GM12872 (cell line): ENCODE measurements around the gene PLA2G2F.

Experiments
- TF ChIP-seq, protein P1 (sequence below): IDR thresholded peaks from 3 replicates; pipeline ENCODE4 v1.5.1; 2011; ENCODE audit warnings: low read depth, mild to moderate bottlenecking, low read length, moderate library complexity; ENCODE audit not compliant: insufficient read depth

Gene PLA2G2F, protein sequence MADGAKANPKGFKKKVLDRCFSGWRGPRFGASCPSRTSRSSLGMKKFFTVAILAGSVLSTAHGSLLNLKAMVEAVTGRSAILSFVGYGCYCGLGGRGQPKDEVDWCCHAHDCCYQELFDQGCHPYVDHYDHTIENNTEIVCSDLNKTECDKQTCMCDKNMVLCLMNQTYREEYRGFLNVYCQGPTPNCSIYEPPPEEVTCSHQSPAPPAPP

DNA sequence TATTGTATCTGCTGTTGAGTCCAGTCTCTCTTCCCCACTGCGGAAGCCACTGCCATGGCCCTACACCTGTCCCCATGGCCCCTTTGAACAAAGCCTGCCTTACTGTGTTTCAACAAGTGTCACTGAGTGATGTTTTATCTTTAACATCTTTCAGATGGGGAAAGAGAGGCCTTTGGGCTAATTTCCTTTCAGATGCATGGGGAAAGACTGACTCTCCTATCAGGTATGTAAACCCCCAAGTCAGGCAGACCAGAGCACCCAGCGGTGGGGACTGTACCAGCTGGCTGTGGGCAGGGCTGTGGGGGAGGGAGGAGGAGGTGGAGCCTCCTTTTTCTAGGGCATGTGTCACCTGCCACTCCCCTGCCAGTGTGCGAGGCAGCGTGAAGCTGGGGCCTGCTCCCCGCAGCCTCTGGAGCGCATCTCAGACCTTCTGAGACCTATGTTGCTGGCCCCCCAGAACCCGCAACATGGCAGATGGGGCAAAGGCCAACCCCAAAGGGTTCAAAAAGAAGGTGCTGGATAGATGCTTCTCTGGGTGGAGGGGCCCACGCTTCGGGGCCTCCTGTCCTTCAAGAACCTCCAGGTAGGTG is at the start of gene PLA2G2F:
TSS of gene PLA2G2F (plus strand) at position 363 of the 590 bp plus-strand sequence. CDS start at position 468, 105 bp downstream.
- TF ChIP-seq, protein P1, sequence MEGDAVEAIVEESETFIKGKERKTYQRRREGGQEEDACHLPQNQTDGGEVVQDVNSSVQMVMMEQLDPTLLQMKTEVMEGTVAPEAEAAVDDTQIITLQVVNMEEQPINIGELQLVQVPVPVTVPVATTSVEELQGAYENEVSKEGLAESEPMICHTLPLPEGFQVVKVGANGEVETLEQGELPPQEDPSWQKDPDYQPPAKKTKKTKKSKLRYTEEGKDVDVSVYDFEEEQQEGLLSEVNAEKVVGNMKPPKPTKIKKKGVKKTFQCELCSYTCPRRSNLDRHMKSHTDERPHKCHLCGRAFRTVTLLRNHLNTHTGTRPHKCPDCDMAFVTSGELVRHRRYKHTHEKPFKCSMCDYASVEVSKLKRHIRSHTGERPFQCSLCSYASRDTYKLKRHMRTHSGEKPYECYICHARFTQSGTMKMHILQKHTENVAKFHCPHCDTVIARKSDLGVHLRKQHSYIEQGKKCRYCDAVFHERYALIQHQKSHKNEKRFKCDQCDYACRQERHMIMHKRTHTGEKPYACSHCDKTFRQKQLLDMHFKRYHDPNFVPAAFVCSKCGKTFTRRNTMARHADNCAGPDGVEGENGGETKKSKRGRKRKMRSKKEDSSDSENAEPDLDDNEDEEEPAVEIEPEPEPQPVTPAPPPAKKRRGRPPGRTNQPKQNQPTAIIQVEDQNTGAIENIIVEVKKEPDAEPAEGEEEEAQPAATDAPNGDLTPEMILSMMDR = no peak

DNA sequence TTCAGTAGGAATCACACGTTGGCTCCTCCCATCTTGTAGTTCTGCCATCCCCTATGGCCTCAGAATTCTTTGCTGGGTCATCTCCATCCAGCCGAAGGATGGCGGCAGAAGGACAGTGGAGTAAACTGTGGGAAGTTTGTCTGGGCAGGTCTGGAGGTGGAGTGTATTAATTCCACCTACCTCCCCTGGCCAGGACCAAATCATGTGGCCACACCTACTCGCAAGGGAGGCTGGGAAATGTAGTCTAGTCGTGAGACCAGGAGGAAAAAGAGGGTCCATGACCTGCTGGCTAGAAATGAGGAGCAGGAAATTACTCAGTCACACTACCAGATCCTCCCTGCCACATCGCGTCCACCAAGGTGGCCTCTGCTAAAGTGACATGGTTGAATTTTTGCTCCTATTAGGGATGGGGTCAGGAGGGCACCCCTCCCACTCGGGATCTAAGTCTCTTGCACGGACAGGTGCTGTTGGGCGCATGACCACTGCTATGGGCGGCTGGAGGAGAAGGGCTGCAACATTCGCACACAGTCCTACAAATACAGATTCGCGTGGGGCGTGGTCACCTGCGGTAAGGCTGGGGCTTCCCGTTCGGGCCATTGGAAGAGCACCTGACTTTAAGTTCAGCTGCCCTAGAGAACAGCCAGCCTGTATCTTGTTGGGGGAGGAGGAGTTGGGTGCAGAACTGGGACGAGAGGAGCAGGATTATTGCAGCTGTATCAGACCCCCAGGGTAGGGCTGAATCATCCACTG is 49.6 kb upstream of the PLA2G2F start:
- TF ChIP-seq, protein P1 = no peak

DNA sequence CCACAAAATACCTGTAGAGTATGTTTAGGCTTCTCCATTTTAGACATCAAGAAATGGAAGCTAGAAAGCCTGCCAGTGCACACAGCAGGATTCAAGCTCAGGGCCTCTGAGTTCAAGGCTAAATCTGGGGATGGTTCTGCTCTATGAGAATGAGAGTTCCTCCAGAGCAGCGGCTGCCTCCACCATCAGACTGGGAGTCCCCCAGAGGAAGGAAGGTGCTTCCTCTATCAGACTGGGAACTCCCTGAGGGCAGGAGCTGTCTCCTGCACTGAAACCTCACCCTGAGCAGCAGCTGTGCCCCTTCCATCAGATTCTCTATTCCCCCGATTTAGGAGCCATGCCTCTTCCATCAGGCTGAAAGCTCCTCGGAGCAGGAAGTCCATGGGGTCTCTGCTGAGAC is 49.0 kb upstream of the PLA2G2F start:
- TF ChIP-seq, protein P1 = no peak

DNA sequence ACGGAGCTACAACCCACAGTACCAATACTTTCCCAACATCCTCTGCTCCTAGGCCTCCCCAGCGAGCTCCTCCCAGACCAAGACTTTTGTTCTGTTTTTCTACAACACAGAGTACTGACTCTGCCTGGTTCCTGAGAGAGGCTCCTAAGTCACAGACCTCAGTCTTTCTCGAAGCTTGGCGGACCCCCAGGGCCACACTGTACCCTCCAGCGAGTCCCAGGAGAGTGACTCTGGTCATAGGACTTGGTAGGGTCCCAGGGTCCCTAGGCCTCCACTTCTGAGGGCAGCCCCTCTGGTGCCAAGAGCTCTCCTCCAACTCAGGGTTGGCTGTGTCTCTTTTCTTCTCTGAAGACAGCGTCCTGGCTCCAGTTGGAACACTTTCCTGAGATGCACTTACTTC is 48.5 kb upstream of the PLA2G2F start:
- TF ChIP-seq, protein P1 = no peak

DNA sequence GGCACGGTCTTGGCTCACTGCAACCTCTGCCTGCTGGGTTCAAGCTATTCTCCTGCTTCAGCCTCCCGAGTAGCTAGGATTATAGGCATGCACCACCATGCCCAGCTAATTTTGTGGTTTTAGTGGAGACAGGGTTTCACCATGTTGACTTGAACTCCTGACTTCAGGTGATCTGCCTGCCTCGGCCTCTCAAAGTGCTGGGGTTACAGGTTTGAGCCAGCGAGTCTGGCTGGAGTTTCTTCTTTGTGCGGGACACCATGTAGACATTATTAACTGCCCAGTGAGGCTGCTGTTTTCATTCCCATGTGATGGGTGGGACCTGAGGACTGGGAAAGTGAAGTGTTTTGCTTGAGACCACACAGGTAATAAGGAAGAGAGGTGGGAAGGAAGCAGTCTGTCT is 45.8 kb upstream of the PLA2G2F start:
- TF ChIP-seq, protein P1 = no peak

DNA sequence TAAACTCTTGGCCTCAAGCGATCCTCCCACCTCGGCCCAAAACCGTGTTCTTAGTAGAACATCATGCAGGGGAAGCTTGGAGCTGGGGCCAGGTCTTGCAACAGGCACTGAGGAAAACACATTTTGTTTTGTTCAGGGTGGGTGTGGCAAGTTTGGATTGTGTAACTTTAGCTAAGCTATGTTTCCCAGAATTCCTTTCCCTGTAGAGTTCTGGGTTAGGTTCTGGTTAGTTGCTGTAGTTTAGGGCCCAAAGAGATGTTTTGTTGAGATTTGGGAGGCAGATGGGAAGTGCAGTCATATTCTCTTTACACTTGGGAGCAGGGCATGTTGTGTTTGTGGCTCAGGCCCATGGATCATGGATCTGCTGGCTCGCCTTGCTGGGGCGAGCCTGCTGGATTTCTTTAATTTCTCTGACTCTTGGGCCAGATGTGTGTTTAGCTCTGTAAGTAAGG is 45.2 kb upstream of the PLA2G2F start:
- TF ChIP-seq, protein P1 = no peak
